AG04450 (cell line): ENCODE data around the gene BAIAP2L2. TPM values are rescaled to one million over a fixed set of nuclear protein-coding genes. Genes with fewer than 3 reads are reported as not detected.
"Not testable (repeated sequence)": the region's sequence is repeated elsewhere in the genome, so short reads cannot be mapped to it uniquely, and the experiment has no call there.

Experiments used
- CTCF ChIA-PET: fragments of 300-600, 350-600 bp; formaldehyde crosslinking; extraction: SDS; loops from one replicate; lab custom pipeline; 2022; ENCODE audit warnings: antibody characterized with exemption, inconsistent platforms; lab: Charles Lee
- POLR2A ChIA-PET: fragments of 350-600 bp; formaldehyde crosslinking; extraction: SDS; loops from one replicate; lab custom pipeline; 2021; ENCODE audit warnings: antibody characterized with exemption, inconsistent platforms; lab: Yijun Ruan, JAX
- DNase-seq: peaks from one replicate; pipeline ENCODE4 v3.0.0-alpha.2; 2011; ENCODE audit warnings: low read depth, low spot score
- H3K27ac ChIP-seq: one replicate; pipeline ENCODE4 v1.5.1; 2012; ENCODE audit warnings: low read depth, low read length, control low read depth
- H3K27me3 ChIP-seq: one replicate; pipeline ENCODE4 v1.6.0; 2012; ENCODE audit warnings: low read length; ENCODE audit not compliant: control insufficient read depth, insufficient read depth
- H3K4me3 ChIP-seq: 2 replicates; pipeline ENCODE4 v1.5.1; 2011; ENCODE audit warnings: mild to moderate bottlenecking, low read depth, low read length, control low read depth
- H3K9me3 ChIP-seq: 2 replicates; pipeline ENCODE4 v1.5.1; 2012; ENCODE audit warnings: low read length; ENCODE audit not compliant: control insufficient read depth, insufficient read depth
- polyA plus RNA-seq: library from polyadenylated mRNA; depleted of rRNA; stranded (reverse); fragments of >200 nt; gene quantifications from 2 replicates; pipeline ENCODE4 v1.2.3, GENCODE V29; 2011
- TF ChIP-seq, protein P1 (sequence below): IDR thresholded peaks from 2 replicates; pipeline ENCODE4 v1.5.1; 2011; ENCODE audit warnings: low read depth, low read length, control low read depth, inconsistent platforms

BAIAP2L2 gene
- polyA plus RNA-seq, 1 experiment, result 0.04 TPM

DNA sequence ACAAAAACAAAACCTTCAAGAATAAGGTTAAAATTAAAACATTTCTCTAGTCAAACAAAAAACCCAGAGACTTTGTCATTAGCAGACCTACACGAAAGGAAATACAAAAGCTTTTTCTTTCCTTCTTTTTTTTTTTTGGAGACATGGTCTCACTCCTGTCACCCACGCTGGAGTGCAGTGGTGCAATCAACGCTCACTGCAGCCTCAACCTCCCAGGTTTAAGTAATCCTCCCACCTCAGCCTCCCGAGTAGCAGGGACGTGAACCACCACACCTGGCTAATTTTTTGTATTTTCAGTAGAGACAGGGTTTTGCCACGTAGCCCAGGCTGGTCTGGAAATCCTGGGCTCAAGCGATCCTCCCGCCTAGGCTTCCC is 40.6 kb upstream of the BAIAP2L2 start:
- no peak overlapping the region for H3K4me3 ChIP-seq

DNA sequence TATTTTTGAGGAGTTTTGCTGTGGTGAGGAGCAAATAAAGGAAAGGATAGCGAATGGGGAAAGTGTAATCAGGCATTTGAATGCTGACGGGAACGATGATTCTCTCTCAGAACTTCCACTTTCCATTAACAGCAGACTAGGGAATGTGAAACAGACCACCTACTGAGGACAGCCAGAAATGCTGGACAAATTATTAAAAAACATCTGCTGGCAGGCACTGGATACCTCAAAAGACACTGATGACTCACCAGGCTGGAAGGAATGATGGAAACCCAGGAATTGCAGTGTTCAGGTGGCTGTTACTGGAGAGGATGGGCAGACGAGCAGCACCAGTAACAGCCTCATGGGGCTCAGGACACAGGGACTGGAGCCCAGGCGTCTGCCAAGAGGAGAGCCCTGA is 37.8 kb upstream of the BAIAP2L2 start:
- no peaks in the 10 kb centered on the region for H3K27me3 ChIP-seq
- POLR2A ChIA-PET, result no interaction called here
- TF ChIP-seq, protein P1, sequence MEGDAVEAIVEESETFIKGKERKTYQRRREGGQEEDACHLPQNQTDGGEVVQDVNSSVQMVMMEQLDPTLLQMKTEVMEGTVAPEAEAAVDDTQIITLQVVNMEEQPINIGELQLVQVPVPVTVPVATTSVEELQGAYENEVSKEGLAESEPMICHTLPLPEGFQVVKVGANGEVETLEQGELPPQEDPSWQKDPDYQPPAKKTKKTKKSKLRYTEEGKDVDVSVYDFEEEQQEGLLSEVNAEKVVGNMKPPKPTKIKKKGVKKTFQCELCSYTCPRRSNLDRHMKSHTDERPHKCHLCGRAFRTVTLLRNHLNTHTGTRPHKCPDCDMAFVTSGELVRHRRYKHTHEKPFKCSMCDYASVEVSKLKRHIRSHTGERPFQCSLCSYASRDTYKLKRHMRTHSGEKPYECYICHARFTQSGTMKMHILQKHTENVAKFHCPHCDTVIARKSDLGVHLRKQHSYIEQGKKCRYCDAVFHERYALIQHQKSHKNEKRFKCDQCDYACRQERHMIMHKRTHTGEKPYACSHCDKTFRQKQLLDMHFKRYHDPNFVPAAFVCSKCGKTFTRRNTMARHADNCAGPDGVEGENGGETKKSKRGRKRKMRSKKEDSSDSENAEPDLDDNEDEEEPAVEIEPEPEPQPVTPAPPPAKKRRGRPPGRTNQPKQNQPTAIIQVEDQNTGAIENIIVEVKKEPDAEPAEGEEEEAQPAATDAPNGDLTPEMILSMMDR, result no peak
- H3K4me3 ChIP-seq, result no peak overlapping the region
- no peak overlapping the region for H3K27ac ChIP-seq
- peaks cover 4% of the 10 kb centered on the region; the same call in 1 of the 2 replicates for H3K9me3 ChIP-seq
- peak; percentile 11 for DNase-seq
- CTCF ChIA-PET, result no interaction called here

More for the DNA sequence above, 40.6 kb upstream of the BAIAP2L2 start:
- ChIA-PET POLR2A (no interaction called here), CTCF (no interaction called here)
- no peak for DNase-seq
- Histone ChIP-seq H3K27me3 (peaks cover 3% of the 10 kb centered on the region), H3K9me3 (peaks cover 4% of the 10 kb centered on the region; the same call in 1 of the 2 replicates), H3K27ac (no peak overlapping the region)
- TF ChIP-seq, protein P1, result no peak

DNA sequence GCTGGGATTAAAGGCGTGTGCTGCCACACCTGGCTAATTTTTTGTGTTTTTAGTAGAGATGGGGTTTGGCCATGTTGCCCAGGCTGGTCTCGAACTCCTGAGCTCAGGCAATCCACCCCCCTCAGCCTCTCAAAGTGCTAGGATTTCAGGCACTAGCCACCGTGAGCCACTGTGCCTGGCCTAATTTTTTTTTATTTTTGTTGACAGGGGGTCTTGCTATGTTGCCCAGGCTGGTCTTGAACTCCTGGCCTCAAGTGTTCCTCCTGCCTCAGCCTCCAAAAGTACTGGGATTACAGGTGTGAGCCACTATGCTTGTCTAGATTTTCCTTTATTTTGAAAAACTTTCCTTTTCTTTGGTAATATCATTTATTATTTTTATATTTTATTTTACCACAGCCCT is 35.7 kb upstream of the BAIAP2L2 start:
- CTCF ChIA-PET, result interaction anchor here (1.1 kb wide), 1 partner anchor 31 kb away, joined by 4 read pairs; no protein-coding TSS in a partner anchor
- POLR2A ChIA-PET, result interaction anchor here (0.6 to 0.7 kb wide), 3 partner anchors 26 to 130 kb away, joined by 3 to 5 read pairs (median 3); no protein-coding TSS in a partner anchor
- H3K9me3 ChIP-seq, H3K27me3 ChIP-seq, H3K27ac ChIP-seq, DNase-seq, H3K4me3 ChIP-seq: not testable (repeated sequence)

DNA sequence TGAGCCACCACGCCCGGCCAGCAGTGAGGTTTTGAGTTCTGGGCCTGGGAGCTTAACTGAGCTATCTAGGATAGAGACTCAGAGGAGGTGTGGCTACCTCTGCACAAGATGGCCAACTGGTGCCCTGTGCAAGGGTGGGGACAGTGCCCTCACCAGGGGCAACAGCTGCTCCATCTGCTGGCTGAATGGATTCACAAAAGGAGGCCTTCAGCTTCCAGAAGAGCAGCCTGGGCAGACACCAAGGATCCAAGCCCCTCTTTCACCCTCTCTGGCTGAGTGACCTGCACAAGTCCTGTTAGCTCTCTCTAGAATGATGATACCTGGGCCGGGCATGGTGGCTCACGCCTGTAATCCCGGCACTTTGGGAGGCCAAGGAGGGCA is 33.5 kb upstream of the BAIAP2L2 start:
- POLR2A ChIA-PET, result no interaction called here
- Histone ChIP-seq H3K9me3 (peaks cover 4% of the 10 kb centered on the region; the same call in 1 of the 2 replicates), H3K27ac (no peak overlapping the region), H3K27me3 (no peaks in the 10 kb centered on the region), H3K4me3 (no peak overlapping the region)
- no peak for DNase-seq
- CTCF ChIA-PET, result interaction anchor here (0.8 kb wide), 1 partner anchor 30 kb away, joined by 4 read pairs; no protein-coding TSS in a partner anchor
- TF ChIP-seq, protein P1, result no peak

DNA sequence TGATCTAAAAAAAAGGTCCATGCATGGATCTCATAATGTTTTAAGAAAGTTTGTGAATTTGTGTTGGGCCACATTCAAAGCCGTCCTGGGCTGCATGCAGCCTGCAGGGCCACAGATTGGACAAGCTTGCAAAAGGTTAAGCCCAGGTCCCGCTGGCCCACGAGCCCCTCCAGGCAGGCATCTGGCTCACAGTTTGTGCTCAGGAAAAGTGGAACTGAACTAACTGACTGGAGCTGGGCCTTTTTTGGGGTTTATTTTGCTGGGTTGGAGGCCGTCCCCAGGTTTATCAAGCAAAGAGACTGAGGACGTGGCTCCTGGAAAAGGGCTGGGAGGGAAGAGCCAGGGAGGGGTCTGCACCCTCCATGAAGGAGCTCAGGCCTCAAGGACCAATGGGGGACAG is 32.1 kb upstream of the BAIAP2L2 start:
- Histone ChIP-seq H3K27me3 (no peaks in the 10 kb centered on the region), H3K4me3 (no peak overlapping the region), H3K27ac (no peak overlapping the region), H3K9me3 (no peaks in the 10 kb centered on the region)
- ChIA-PET CTCF (interaction anchor here (1.5 to 1.8 kb wide), 2 partner anchors 28 to 45 kb away, joined by 3 to 5 read pairs; no protein-coding TSS in a partner anchor), POLR2A (no interaction called here)
- TF ChIP-seq, protein P1, result no peak
- DNase-seq, result no peak
